GM19438 (cell line): ENCODE results near the gene ALKBH5.

Experiments used
- ATAC-seq: cut with Tn5 transposase; IDR thresholded peaks from one replicate; pipeline ENCODE4 v1.9.1; 2021; ENCODE audit warnings: low read depth; ENCODE audit not compliant: unreplicated experiment

ALKBH5 gene

GRCh38 chr17:18183334-18184142 lies at the start of gene ALKBH5:
Gene ALKBH5 (plus strand): TSS chr17:18183828. CDS start chr17:18184244, 416 bp downstream.
- ATAC-seq, result peak; percentile 72

GRCh38 chr17:18136357-18136756 lies 47.3 kb upstream of the ALKBH5 start:
- no peak for ATAC-seq

GRCh38 chr17:18138065-18138749 lies 45.4 kb upstream of the ALKBH5 start:
- ATAC-seq, result no peak

DNA sequence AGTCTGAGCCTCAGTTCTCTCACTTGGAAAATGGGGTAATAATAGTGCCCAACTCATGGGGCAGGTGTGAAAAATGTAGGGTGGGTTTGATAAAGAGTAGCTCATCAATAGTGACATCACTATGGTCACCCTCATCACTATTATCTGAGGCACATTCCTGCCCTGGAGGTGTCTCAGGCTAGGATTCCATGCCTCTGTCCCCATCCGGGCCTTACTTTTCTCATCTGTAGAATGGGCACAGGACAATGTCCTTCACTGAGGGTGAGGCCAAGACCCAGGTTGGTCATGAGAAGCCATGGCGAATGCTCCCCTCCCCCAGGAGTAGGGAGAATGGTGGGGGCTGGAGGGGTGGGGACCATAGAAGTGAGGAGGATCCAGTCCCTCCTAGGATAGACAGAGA lies 44.5 kb upstream of the ALKBH5 start:
- ATAC-seq, result no peak

DNA sequence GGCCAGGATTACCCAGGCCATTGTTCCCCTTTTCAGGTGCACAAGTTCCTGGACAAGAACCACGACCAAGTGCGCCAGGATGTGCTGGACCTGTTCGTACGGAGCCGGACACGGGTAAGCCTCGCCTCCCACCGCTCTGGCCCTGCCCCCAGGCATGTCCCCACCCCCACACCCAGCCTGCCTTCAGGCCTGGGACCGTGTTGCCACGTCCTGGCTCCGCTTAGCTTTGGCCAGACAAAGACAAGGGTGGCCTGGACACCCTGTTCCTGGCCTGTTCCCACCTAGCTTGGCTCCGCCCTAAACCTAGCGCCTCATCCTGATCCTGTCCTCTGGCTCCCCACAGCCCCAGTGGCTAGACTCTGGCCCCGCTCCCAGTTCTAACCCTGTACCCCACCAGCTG lies 44.1 kb upstream of the ALKBH5 start:
- no peak for ATAC-seq

GRCh38 chr17:18139949-18140348 lies 43.7 kb upstream of the ALKBH5 start:
- ATAC-seq, result no peak

DNA sequence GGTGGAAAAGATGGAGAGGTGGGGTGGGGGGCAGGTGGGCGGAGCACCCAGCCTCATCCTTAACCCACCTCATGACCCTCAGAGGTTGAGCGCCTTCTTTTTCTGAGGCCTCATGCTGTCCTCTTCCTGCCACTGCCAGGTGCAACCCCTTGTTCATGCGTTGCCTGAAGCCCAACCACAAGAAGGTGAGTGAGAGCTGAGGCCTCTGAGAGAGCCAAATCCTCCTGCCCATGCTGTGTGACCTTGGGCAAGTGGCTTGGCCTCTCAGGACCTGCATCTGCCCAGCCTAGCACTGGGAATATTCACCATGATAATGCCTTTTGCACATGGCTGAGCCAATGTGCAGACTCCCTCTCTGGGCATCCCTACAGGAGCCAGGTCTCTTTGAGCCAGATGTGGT lies 43.0 kb upstream of the ALKBH5 start:
- ATAC-seq, result no peak

- no peak for ATAC-seq
These were observed 42.3 kb upstream of the ALKBH5 start for GRCh38 chr17:18141210-18141803.

DNA sequence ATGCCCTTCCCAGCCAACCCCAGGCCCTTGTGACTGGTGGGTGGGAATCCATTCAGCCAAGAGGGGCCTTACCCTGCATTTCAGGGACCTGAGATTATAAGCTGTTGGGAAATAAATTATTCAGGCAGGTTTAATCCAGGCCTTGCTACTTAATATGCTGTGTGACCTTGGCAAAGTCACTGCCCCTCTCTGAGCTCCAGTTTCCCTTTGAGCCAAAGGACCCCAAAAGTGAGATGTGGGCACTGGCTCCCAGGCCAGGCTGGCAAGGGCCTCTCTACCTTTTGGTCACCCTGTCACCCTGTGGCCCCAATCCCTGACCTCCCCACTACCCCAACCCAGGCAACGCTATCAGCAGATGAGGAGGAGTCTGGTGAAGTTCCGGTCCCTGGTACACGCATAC lies 41.2 kb upstream of the ALKBH5 start:
- no peak for ATAC-seq

- ATAC-seq, result no peak
These were observed 40.3 kb upstream of the ALKBH5 start for GRCh38 chr17:18143044-18143936.

GRCh38 chr17:18144261-18144660 lies 39.4 kb upstream of the ALKBH5 start:
- ATAC-seq, result no peak

DNA sequence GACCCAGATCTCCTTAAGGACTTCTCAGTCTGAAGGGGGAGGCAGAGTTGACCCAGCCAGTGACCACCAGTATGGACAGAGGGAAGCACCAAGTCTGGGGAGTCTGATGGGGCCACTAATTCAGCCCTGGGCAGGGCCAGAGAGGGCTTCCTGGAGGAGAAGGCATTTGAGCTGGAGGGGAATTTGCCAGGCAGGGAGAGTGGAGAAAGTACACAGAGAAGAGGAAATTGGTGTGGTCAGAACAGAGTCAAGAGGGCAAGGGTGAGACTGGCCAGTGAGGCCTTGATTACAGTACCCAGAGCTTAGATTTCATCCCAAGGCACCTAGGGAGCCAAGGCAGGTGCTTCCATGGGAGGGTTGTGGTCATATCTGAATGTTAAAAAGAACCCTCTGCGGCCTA lies 38.8 kb upstream of the ALKBH5 start:
- ATAC-seq, result no peak

DNA sequence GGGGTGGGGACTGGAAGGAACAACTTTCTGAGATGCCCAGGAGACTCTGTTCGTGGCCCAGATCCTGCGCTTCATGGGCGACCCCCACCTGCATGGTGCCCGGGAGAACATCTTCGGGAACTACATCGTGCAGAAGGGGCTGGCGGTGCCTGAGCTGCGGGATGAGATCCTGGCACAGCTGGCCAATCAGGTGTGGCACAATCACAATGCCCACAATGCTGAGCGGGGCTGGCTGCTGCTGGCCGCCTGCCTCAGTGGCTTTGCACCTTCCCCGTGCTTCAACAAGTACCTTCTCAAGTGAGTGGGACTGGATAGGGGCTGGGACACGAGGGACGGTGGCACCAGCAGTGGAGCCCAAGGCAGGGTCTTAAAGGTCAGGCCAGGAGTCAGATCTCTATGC lies 37.8 kb upstream of the ALKBH5 start:
- ATAC-seq, result no peak

- ATAC-seq, result no peak
These were observed 37.4 kb upstream of the ALKBH5 start for GRCh38 chr17:18146259-18146658.

- no peak for ATAC-seq
These were observed 36.6 kb upstream of the ALKBH5 start for GRCh38 chr17:18146980-18147379.

DNA sequence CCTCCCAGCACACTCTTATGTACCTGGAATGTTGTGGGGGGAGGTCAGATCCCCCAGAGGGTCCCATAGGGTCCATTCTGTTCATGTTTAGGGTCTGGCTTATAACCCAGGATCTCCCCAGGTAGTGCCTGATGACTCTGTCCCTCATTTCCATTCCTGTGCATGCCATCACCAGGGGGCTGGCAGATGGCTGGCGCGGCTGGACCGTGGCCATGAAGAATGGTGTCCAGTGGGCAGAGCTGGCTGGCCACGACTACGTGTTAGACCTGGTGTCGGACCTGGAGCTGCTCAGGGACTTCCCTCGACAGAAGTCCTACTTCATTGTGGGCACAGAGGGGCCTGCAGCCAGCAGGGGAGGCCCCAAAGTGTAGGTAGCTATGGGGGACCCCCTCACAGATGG lies 35.0 kb upstream of the ALKBH5 start:
- ATAC-seq, result no peak

DNA sequence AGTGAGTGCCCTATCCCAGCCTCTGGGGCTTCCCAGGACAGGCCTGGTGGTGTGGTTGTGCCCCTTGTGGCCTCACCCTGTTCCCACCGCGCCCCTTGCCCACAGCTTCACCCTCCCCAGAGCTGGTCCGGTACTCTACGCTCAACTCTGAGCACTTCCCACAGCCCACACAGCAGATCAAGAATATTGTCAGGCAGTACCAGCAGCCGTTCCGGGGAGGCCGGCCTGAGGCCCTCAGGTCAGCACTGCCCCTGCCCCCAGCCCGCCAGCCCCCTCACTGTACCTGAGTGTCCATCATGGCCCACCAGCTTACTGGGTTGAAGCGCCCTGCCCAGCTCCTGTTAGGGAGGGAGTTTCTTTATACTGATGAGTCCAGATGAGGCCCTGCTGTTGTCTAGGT lies 32.3 kb upstream of the ALKBH5 start:
- ATAC-seq, result no peak

DNA sequence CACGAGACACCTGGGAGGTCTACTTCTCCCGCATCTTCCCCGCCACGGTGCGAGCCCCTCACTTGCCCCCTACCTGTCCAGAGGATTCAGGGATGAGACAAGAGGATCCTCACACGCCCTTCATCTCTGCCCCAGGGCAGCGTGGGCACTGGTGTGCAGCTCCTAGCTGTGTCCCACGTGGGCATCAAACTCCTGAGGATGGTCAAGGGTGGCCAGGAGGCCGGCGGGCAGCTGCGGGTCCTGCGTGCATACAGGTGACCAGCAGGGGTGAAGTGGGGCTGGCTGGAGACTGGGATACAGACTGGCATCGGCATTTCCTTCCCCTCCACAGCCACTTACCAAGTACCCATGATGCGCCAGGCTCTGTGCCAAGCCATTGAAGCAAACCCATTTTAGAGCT lies 28.4 kb upstream of the ALKBH5 start:
- ATAC-seq, result no peak

DNA sequence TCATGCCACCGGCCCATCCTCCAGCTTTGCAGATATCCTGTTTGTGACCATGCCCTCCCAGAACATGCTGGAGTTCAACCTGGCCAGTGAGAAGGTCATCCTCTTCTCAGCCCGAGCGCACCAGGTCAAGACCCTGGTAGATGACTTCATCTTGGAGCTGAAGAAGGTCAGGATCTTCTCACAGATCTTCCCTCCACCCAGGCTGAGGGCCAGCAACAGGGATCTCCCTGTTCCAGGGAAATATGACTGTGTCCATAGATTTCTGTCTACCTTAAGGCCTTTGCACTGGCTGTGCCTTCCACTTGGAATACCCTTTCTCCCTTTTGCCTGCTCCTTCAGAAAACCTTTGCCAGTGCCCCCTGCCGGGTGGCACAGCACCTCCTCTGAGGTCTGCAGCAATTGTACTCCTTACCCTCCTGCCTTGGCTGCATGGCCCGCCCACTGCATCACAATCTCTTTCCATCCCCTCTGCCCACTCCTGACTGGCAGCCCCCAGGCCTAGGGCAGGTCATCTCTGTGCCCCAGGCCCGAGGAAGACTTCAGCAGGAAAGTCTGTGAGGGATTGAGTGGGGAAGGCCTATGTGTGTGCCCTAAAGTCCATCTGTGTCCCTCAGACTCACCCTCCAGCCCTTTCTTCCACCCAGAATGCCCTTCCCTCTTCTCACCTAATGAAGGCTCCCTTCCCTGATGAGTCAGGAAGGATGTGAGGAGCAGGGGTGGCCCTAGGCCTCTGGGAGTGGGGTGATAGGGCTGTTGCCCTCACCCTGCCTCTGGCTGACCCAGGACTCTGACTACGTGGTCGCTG lies 27.3 kb upstream of the ALKBH5 start:
- ATAC-seq, result no peak

GRCh38 chr17:18156976-18157280 lies 26.7 kb upstream of the ALKBH5 start:
- no peak for ATAC-seq
